ENCODE data around the gene VSIR. TPM values are rescaled to one million over a fixed set of nuclear protein-coding genes. Genes with fewer than 3 reads are reported as not detected.

VSIR gene
- total RNA-seq, 1 donor from 2014 or later: not detected

DNA sequence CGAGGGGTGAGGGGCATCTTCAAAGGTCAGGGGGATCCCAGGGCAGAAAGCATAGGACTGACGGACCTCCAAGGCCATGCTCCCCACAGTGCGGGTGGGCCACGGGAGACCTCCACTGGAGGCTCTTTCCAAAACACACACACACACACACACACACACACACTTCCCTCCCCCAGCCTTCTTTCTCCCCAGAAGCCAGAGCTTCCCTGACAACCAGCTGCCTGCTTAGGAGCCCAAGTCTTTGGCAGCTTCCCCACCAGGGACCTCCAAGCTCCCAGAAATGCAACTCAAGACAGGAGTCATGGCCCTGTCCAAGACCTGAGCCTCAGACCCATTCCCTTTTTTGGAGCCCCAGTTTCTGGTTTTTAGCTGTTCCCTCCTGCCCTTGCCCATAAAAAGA lies 53.0 kb downstream of the VSIR start:
- Histone ChIP-seq H3K27me3 (no peaks in the 10 kb centered on the region), H3K4me3 (no peak overlapping the region), H3K4me1 (peaks cover 21% of the 10 kb centered on the region), H3K9ac (no peak overlapping the region), H3K4me2 (peak overlapping the region; percentile 69), H4K20me1 (ENCODE audit: low read depth) (no peaks in the 10 kb centered on the region), H3K9me3 (ENCODE audit: low read depth) (no peaks in the 10 kb centered on the region), H3K79me2 (ENCODE audit: low read depth) (no peaks in the 10 kb centered on the region), H2AFZ (replicated peaks) (peak overlapping the region; percentile 64), H3F3A (ENCODE audit: low read depth) (peaks cover 3% of the 10 kb centered on the region), H3K27ac (no peak overlapping the region), H3K36me3 (no peaks in the 10 kb centered on the region)
- Mint-ChIP-seq H3K27me3 (ENCODE audit: insufficient read depth, low read depth) (peaks cover 5% of the 10 kb centered on the region), H3K4me3 (no peak overlapping the region), H3K36me3 (no peaks in the 10 kb centered on the region), H3K9me3 (no peaks in the 10 kb centered on the region), H3K27ac (peak overlapping the region; percentile 85), H3K4me1 (peaks cover 28% of the 10 kb centered on the region)
- TF ChIP-seq EZH2phosphoT487 (IDR thresholded peaks at IDR 0.05) (no peak), EZH2 (IDR thresholded peaks at IDR 0.05) (no peak)
- TF ChIP-seq, protein P1, sequence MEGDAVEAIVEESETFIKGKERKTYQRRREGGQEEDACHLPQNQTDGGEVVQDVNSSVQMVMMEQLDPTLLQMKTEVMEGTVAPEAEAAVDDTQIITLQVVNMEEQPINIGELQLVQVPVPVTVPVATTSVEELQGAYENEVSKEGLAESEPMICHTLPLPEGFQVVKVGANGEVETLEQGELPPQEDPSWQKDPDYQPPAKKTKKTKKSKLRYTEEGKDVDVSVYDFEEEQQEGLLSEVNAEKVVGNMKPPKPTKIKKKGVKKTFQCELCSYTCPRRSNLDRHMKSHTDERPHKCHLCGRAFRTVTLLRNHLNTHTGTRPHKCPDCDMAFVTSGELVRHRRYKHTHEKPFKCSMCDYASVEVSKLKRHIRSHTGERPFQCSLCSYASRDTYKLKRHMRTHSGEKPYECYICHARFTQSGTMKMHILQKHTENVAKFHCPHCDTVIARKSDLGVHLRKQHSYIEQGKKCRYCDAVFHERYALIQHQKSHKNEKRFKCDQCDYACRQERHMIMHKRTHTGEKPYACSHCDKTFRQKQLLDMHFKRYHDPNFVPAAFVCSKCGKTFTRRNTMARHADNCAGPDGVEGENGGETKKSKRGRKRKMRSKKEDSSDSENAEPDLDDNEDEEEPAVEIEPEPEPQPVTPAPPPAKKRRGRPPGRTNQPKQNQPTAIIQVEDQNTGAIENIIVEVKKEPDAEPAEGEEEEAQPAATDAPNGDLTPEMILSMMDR (IDR thresholded peaks at IDR 0.05): no peak
- DNase-seq (ENCODE audit: low spot score): no peak

DNA sequence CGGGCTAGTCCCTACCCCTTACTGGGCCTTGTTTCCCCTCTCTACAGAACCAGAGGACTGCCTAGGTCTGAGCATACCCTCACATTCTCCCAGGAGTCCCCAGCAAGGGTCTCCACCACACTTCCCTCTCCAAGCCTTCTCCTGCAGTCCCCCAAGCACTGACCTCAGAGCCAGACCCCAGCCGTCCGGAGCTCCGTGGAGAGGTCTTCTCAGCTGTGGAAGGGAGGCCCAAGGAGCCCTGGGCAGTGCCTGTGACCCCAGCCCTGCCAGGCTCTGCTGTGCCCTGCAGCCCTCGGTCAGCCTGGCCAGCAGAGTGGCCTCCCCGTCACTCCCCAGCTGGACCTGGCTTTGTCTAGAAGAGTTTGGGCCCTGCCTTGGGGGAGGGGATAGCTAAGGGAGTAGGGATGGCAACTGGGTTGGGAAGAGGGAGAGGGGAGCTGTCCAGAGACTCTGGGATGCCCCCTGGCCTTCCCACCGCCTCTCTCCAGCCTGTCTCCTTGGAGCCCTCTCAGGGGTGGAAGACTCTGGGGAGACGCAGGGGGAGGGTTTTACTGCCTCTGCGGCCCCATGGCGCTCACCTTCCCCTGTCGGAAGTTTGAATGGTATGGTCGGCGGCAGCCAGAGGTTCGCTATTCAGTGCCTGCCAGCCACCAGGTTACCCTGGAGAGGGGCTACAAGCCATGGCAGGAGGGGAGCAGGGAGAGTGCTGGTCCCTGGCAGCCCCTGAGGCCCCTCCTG lies 53.7 kb downstream of the VSIR start, which contains the start of gene C10orf105:
Gene C10orf105, minus strand, starts transcription at position 315 of the 738 bp plus-strand sequence. CDS start 3,441 bp downstream, outside the sequence.
- peaks cover 25% of the 10 kb centered on the region for H3K4me1 Mint-ChIP-seq
- H2AFZ ChIP-seq (replicated peaks): peak within 1 kb of the TSS; percentile 64
- peaks cover 3% of the 10 kb centered on the region for H3F3A ChIP-seq (ENCODE audit: low read depth)
- H3K36me3 Mint-ChIP-seq: no peaks in the 10 kb centered on the region
- no peaks in the 10 kb centered on the region for H3K36me3 ChIP-seq
- H3K9me3 Mint-ChIP-seq: no peaks in the 10 kb centered on the region
- peak within 1 kb of the TSS; percentile 85 for H3K27ac Mint-ChIP-seq
- peaks cover 5% of the 10 kb centered on the region for H3K27me3 Mint-ChIP-seq (ENCODE audit: insufficient read depth, low read depth)
- H3K4me3 Mint-ChIP-seq: no peak within 1 kb of the TSS
- peaks cover 21% of the 10 kb centered on the region for H3K4me1 ChIP-seq
- peak within 1 kb of the TSS; percentile 69 for H3K4me2 ChIP-seq
- H3K9me3 ChIP-seq (ENCODE audit: low read depth): no peaks in the 10 kb centered on the region
- peak; percentile 74 for DNase-seq (ENCODE audit: low spot score)
- H3K4me3 ChIP-seq: no peak within 1 kb of the TSS
- H3K27me3 ChIP-seq: no peaks in the 10 kb centered on the region
- no peaks in the 10 kb centered on the region for H4K20me1 ChIP-seq (ENCODE audit: low read depth)
- H3K79me2 ChIP-seq (ENCODE audit: low read depth): no peaks in the 10 kb centered on the region
- no peak within 1 kb of the TSS for H3K9ac ChIP-seq
- TF ChIP-seq, protein P1 (IDR thresholded peaks at IDR 0.05): no peak
- TF ChIP-seq EZH2phosphoT487 (IDR thresholded peaks at IDR 0.05) (no peak), EZH2 (IDR thresholded peaks at IDR 0.05) (no peak)
- no peak within 1 kb of the TSS for H3K27ac ChIP-seq

DNA sequence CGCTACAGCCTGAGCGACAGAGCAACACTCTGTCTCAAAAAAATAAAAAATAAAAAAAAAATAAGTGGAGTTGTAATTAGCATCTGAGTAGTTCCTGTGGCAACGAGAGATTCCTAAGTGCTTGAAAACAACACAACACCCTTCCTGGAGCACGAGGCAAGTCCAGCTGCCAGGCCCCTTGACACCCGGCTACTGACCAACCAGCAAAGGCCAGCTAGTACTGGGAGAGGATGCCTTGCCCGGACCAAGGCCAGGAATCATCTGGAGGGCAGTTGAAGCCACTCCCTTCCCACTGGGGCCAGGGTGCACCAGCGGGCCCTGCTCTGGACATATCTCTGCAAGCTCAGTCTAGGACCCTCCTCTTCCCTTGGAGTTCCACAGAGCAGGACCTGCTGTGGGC lies 54.3 kb downstream of the VSIR start:
- H2AFZ ChIP-seq (replicated peaks): peak overlapping the region; percentile 64
- no peaks in the 10 kb centered on the region for H3K9me3 ChIP-seq (ENCODE audit: low read depth)
- peaks cover 22% of the 10 kb centered on the region for H3K4me1 ChIP-seq
- no peak overlapping the region for H3K9ac ChIP-seq
- H3K79me2 ChIP-seq (ENCODE audit: low read depth): no peaks in the 10 kb centered on the region
- peaks cover 3% of the 10 kb centered on the region for H3F3A ChIP-seq (ENCODE audit: low read depth)
- no peaks in the 10 kb centered on the region for H3K36me3 ChIP-seq
- no peak overlapping the region for H3K4me3 ChIP-seq
- H3K27me3 Mint-ChIP-seq (ENCODE audit: insufficient read depth, low read depth): peaks cover 5% of the 10 kb centered on the region
- no peak for TF ChIP-seq EZH2 (IDR thresholded peaks at IDR 0.05)
- TF ChIP-seq EZH2phosphoT487 (IDR thresholded peaks at IDR 0.05): no peak
- TF ChIP-seq, protein P1 (IDR thresholded peaks at IDR 0.05): no peak
- H3K4me1 Mint-ChIP-seq: peaks cover 26% of the 10 kb centered on the region
- H3K27ac ChIP-seq: no peak overlapping the region
- H3K27ac Mint-ChIP-seq: no peak overlapping the region
- no peaks in the 10 kb centered on the region for H3K9me3 Mint-ChIP-seq
- no peaks in the 10 kb centered on the region for H4K20me1 ChIP-seq (ENCODE audit: low read depth)
- no peak overlapping the region for H3K4me3 Mint-ChIP-seq
- H3K36me3 Mint-ChIP-seq: no peaks in the 10 kb centered on the region
- DNase-seq (ENCODE audit: low spot score): no peak
- H3K4me2 ChIP-seq: peak overlapping the region; percentile 69
- H3K27me3 ChIP-seq: no peaks in the 10 kb centered on the region

All from neural progenitor cell (in vitro differentiated cells).